Peyer's patch (tissue), 4 donors: ENCODE data around the gene HLA-DOA.

Experiments used
- POLR2A ChIP-seq, 2 donors: fragments of 450-650 bp; IDR thresholded peaks; one replicate each; pipeline ENCODE4 v1.5.1; 2017; ENCODE audit warnings: antibody characterized with exemption in 2 of 2, mild to moderate bottlenecking in 2 of 2, moderate library complexity in 2 of 2
- TF ChIP-seq, protein P1 (sequence below), 6 experiments: fragments of 450-650 bp in 4 of 6; fragments of 200-600 bp in 2 of 6; sonication (generic) in 1 of 6; IDR thresholded peaks; one replicate each; pipeline ENCODE4 v1.5.1; 2017 to 2019; ENCODE audit warnings: antibody characterized with exemption in 6 of 6, mild to moderate bottlenecking in 3 of 6, moderate library complexity in 1 of 6

DNA sequence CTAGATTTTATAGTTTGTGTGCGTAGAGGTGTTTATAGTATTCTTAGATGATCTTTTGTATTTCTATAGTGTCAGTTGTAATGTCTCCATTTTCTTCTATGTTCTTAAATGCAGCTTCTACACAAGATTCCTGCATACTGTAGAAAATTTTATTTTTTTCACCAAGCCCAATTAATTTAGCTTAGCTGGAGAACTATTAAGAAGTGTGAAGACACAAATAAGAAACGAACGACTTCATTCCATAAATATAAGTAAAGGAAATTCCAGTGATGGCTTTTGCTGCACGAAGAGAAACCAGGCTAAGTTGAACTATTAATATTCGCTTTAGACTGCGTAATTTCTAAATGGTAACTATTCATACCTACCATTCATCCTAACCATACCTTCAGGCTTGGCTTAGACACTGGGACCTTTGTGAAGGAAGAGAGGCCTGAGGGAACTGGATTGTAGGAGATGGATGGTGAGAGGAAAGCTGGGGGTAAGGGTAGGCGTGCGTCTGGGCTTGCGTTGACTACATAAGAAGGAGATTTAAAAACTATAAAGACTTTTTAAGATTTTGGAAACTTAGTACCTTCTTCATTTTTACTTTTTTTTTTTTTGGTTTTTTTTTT lies 15.9 kb downstream of the HLA-DOA start:
- TF ChIP-seq, protein P1, sequence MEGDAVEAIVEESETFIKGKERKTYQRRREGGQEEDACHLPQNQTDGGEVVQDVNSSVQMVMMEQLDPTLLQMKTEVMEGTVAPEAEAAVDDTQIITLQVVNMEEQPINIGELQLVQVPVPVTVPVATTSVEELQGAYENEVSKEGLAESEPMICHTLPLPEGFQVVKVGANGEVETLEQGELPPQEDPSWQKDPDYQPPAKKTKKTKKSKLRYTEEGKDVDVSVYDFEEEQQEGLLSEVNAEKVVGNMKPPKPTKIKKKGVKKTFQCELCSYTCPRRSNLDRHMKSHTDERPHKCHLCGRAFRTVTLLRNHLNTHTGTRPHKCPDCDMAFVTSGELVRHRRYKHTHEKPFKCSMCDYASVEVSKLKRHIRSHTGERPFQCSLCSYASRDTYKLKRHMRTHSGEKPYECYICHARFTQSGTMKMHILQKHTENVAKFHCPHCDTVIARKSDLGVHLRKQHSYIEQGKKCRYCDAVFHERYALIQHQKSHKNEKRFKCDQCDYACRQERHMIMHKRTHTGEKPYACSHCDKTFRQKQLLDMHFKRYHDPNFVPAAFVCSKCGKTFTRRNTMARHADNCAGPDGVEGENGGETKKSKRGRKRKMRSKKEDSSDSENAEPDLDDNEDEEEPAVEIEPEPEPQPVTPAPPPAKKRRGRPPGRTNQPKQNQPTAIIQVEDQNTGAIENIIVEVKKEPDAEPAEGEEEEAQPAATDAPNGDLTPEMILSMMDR (IDR thresholded peaks at IDR 0.05), result no peak
- TF ChIP-seq POLR2A (IDR thresholded peaks at IDR 0.05), result no peak
